ENCODE results near the gene LAYN.
A peak's percentile ranks its signal among the peaks of the same experiment; 100 is the strongest.

LAYN gene

GRCh38 chr11:111559800-111560464 lies 19.4 kb downstream of the LAYN start:
- no peak for DNase-seq
- no peaks in the 10 kb centered on the region for H3K4me1 ChIP-seq (ENCODE audit: control insufficient read depth, insufficient read depth, low read length, poor library complexity, severe bottlenecking)
- H3K9me3 ChIP-seq (ENCODE audit: control insufficient read depth, low read length): no peaks in the 10 kb centered on the region
- no peak overlapping the region for H3K27ac ChIP-seq (ENCODE audit: insufficient read depth, low read length, poor library complexity, severe bottlenecking)
- no peaks in the 10 kb centered on the region for H3K36me3 ChIP-seq (ENCODE audit: control insufficient read depth, insufficient read depth, low read length)
- H3K4me3 ChIP-seq (ENCODE audit: insufficient read depth, low read depth, low read length, poor library complexity, severe bottlenecking): no peak overlapping the region
- no peaks in the 10 kb centered on the region for H3K27me3 ChIP-seq (replicated peaks; ENCODE audit: control insufficient read depth, insufficient read depth, low read length, poor library complexity, severe bottlenecking)

GRCh38 chr11:111560800-111561199 lies 20.3 kb downstream of the LAYN start:
- DNase-seq: no peak
- Histone ChIP-seq H3K9me3 (ENCODE audit: control insufficient read depth, low read length) (no peaks in the 10 kb centered on the region), H3K4me1 (ENCODE audit: control insufficient read depth, insufficient read depth, low read length, poor library complexity, severe bottlenecking) (no peaks in the 10 kb centered on the region), H3K27me3 (replicated peaks; ENCODE audit: control insufficient read depth, insufficient read depth, low read length, poor library complexity, severe bottlenecking) (no peaks in the 10 kb centered on the region), H3K36me3 (ENCODE audit: control insufficient read depth, insufficient read depth, low read length) (no peaks in the 10 kb centered on the region), H3K4me3 (ENCODE audit: insufficient read depth, low read depth, low read length, poor library complexity, severe bottlenecking) (no peak overlapping the region), H3K27ac (ENCODE audit: insufficient read depth, low read length, poor library complexity, severe bottlenecking) (no peak overlapping the region)

GRCh38 chr11:111561306-111561705 lies 20.8 kb downstream of the LAYN start:
- no peaks in the 10 kb centered on the region for H3K36me3 ChIP-seq (ENCODE audit: control insufficient read depth, insufficient read depth, low read length)
- no peaks in the 10 kb centered on the region for H3K27me3 ChIP-seq (replicated peaks; ENCODE audit: control insufficient read depth, insufficient read depth, low read length, poor library complexity, severe bottlenecking)
- no peak overlapping the region for H3K27ac ChIP-seq (ENCODE audit: insufficient read depth, low read length, poor library complexity, severe bottlenecking)
- H3K4me1 ChIP-seq (ENCODE audit: control insufficient read depth, insufficient read depth, low read length, poor library complexity, severe bottlenecking): no peaks in the 10 kb centered on the region
- H3K9me3 ChIP-seq (ENCODE audit: control insufficient read depth, low read length): no peaks in the 10 kb centered on the region
- no peak overlapping the region for H3K4me3 ChIP-seq (ENCODE audit: insufficient read depth, low read depth, low read length, poor library complexity, severe bottlenecking)
- no peak for DNase-seq

GRCh38 chr11:111561791-111562325 lies 21.3 kb downstream of the LAYN start:
- Histone ChIP-seq H3K27me3 (replicated peaks; ENCODE audit: control insufficient read depth, insufficient read depth, low read length, poor library complexity, severe bottlenecking) (no peaks in the 10 kb centered on the region), H3K9me3 (ENCODE audit: control insufficient read depth, low read length) (no peaks in the 10 kb centered on the region), H3K4me3 (ENCODE audit: insufficient read depth, low read depth, low read length, poor library complexity, severe bottlenecking) (no peak overlapping the region), H3K4me1 (ENCODE audit: control insufficient read depth, insufficient read depth, low read length, poor library complexity, severe bottlenecking) (no peaks in the 10 kb centered on the region), H3K27ac (ENCODE audit: insufficient read depth, low read length, poor library complexity, severe bottlenecking) (no peak overlapping the region), H3K36me3 (ENCODE audit: control insufficient read depth, insufficient read depth, low read length) (no peaks in the 10 kb centered on the region)
- DNase-seq: no peak

GRCh38 chr11:111562692-111563389 lies 22.3 kb downstream of the LAYN start:
- Histone ChIP-seq H3K4me3 (ENCODE audit: insufficient read depth, low read depth, low read length, poor library complexity, severe bottlenecking) (no peak overlapping the region), H3K27ac (ENCODE audit: insufficient read depth, low read length, poor library complexity, severe bottlenecking) (no peak overlapping the region), H3K27me3 (replicated peaks; ENCODE audit: control insufficient read depth, insufficient read depth, low read length, poor library complexity, severe bottlenecking) (no peaks in the 10 kb centered on the region), H3K36me3 (ENCODE audit: control insufficient read depth, insufficient read depth, low read length) (no peaks in the 10 kb centered on the region), H3K4me1 (ENCODE audit: control insufficient read depth, insufficient read depth, low read length, poor library complexity, severe bottlenecking) (no peaks in the 10 kb centered on the region), H3K9me3 (ENCODE audit: control insufficient read depth, low read length) (no peaks in the 10 kb centered on the region)
- no peak for DNase-seq

- Histone ChIP-seq H3K27me3 (replicated peaks; ENCODE audit: control insufficient read depth, insufficient read depth, low read length, poor library complexity, severe bottlenecking) (no peaks in the 10 kb centered on the region), H3K4me1 (ENCODE audit: control insufficient read depth, insufficient read depth, low read length, poor library complexity, severe bottlenecking) (no peaks in the 10 kb centered on the region), H3K27ac (ENCODE audit: insufficient read depth, low read length, poor library complexity, severe bottlenecking) (no peak overlapping the region), H3K4me3 (ENCODE audit: insufficient read depth, low read depth, low read length, poor library complexity, severe bottlenecking) (no peak overlapping the region), H3K36me3 (ENCODE audit: control insufficient read depth, insufficient read depth, low read length) (no peaks in the 10 kb centered on the region), H3K9me3 (ENCODE audit: control insufficient read depth, low read length) (no peaks in the 10 kb centered on the region)
- DNase-seq: peak; percentile 6 to 53 (median 27)
Measured at GRCh38 chr11:111565114-111565720, 24.7 kb downstream of the LAYN start.

- H3K4me1 ChIP-seq (ENCODE audit: control insufficient read depth, insufficient read depth, low read length, poor library complexity, severe bottlenecking): no peaks in the 10 kb centered on the region
- DNase-seq: no peak
- H3K27me3 ChIP-seq (replicated peaks; ENCODE audit: control insufficient read depth, insufficient read depth, low read length, poor library complexity, severe bottlenecking): no peaks in the 10 kb centered on the region
- H3K36me3 ChIP-seq (ENCODE audit: control insufficient read depth, insufficient read depth, low read length): no peaks in the 10 kb centered on the region
- H3K27ac ChIP-seq (ENCODE audit: insufficient read depth, low read length, poor library complexity, severe bottlenecking): no peak overlapping the region
- H3K4me3 ChIP-seq (ENCODE audit: insufficient read depth, low read depth, low read length, poor library complexity, severe bottlenecking): no peak overlapping the region
- H3K9me3 ChIP-seq (ENCODE audit: control insufficient read depth, low read length): no peaks in the 10 kb centered on the region
Measured at GRCh38 chr11:111566324-111566723, 25.8 kb downstream of the LAYN start.

GRCh38 chr11:111569476-111569875 lies 29.0 kb downstream of the LAYN start:
- Histone ChIP-seq H3K4me3 (ENCODE audit: insufficient read depth, low read depth, low read length, poor library complexity, severe bottlenecking) (no peak overlapping the region), H3K27me3 (replicated peaks; ENCODE audit: control insufficient read depth, insufficient read depth, low read length, poor library complexity, severe bottlenecking) (no peaks in the 10 kb centered on the region), H3K4me1 (ENCODE audit: control insufficient read depth, insufficient read depth, low read length, poor library complexity, severe bottlenecking) (no peaks in the 10 kb centered on the region), H3K36me3 (ENCODE audit: control insufficient read depth, insufficient read depth, low read length) (no peaks in the 10 kb centered on the region), H3K9me3 (ENCODE audit: control insufficient read depth, low read length) (no peaks in the 10 kb centered on the region), H3K27ac (ENCODE audit: insufficient read depth, low read length, poor library complexity, severe bottlenecking) (no peak overlapping the region)
- no peak for DNase-seq

GRCh38 chr11:111570796-111571195 lies 30.3 kb downstream of the LAYN start:
- Histone ChIP-seq H3K36me3 (ENCODE audit: control insufficient read depth, insufficient read depth, low read length) (no peaks in the 10 kb centered on the region), H3K4me1 (ENCODE audit: control insufficient read depth, insufficient read depth, low read length, poor library complexity, severe bottlenecking) (no peaks in the 10 kb centered on the region), H3K27me3 (replicated peaks; ENCODE audit: control insufficient read depth, insufficient read depth, low read length, poor library complexity, severe bottlenecking) (no peaks in the 10 kb centered on the region), H3K27ac (ENCODE audit: insufficient read depth, low read length, poor library complexity, severe bottlenecking) (no peak overlapping the region), H3K4me3 (ENCODE audit: insufficient read depth, low read depth, low read length, poor library complexity, severe bottlenecking) (no peak overlapping the region), H3K9me3 (ENCODE audit: control insufficient read depth, low read length) (no peaks in the 10 kb centered on the region)
- DNase-seq: no peak
